Activated CD4-positive, alpha-beta T cell treated with anti-CD3 and anti-CD28 coated beads, Interleukin-2, amount 10 ng/mL, durations not matched to agents 7 days and 5 days (primary cell): Measurements from ENCODE around the gene ARHGAP45. TPM values are rescaled to one million over a fixed set of nuclear protein-coding genes. Genes with fewer than 3 reads are reported as not detected.
"Not testable (repeated sequence)": the region's sequence is repeated elsewhere in the genome, so short reads cannot be mapped to it uniquely, and the experiment has no call there.

ENCODE experiments used
- CTCF ChIA-PET: fragments of 350-600 bp; sonication (Branson Sonifier 250); formaldehyde crosslinking; loops from one replicate; lab custom pipeline; 2021; ENCODE audit warnings: antibody characterized with exemption; lab: Charles Lee
- POLR2A ChIA-PET: fragments of 350-600 bp; sonication (Branson Sonifier 250); formaldehyde crosslinking; loops from one replicate; lab custom pipeline; 2021; ENCODE audit warnings: antibody characterized with exemption; lab: Charles Lee
- DNase-seq: peaks from one replicate; pipeline ENCODE4 v3.0.0-alpha.2; 2020
- H3K27ac Mint-ChIP-seq: one replicate; pipeline ENCODE4 v1.8.0; 2021; ENCODE audit warnings: mild to moderate bottlenecking, moderate library complexity, mixed read lengths
- H3K27me3 Mint-ChIP-seq: one replicate; pipeline ENCODE4 v1.8.0; 2021; ENCODE audit warnings: mixed read lengths
- H3K36me3 Mint-ChIP-seq: one replicate; pipeline ENCODE4 v1.8.0; 2021; ENCODE audit warnings: low read depth, mixed read lengths
- H3K4me1 Mint-ChIP-seq: one replicate; pipeline ENCODE4 v1.8.0; 2021; ENCODE audit warnings: mixed read lengths
- H3K4me3 Mint-ChIP-seq: one replicate; pipeline ENCODE4 v1.8.0; 2021; ENCODE audit warnings: mild to moderate bottlenecking, moderate library complexity, mixed read lengths
- H3K9me3 Mint-ChIP-seq: one replicate; pipeline ENCODE4 v1.8.0; 2021; ENCODE audit warnings: mixed read lengths
- total RNA-seq, 2 experiments: library from RNA; stranded (reverse); gene quantifications; one replicate each; pipeline ENCODE4 v1.2.3, GENCODE V29; 2021

The ARHGAP45 gene
- total RNA-seq, 2 experiments from 2014 or later = 487 to 570 TPM

- no peak overlapping the region for H3K4me3 Mint-ChIP-seq
- DNase-seq = no peak
- no peaks in the 10 kb centered on the region for H3K27me3 Mint-ChIP-seq
- H3K36me3 Mint-ChIP-seq = peaks cover 26% of the 10 kb centered on the region
- H3K9me3 Mint-ChIP-seq = no peaks in the 10 kb centered on the region
- ChIA-PET CTCF (interaction anchor here (1.7 kb wide), 1 partner anchor 118 kb away, joined by 5 read pairs; no protein-coding TSS in a partner anchor), POLR2A (no interaction called here)
- H3K27ac Mint-ChIP-seq = peak overlapping the region; percentile 19
- peaks cover 15% of the 10 kb centered on the region for H3K4me1 Mint-ChIP-seq
Measured at GRCh38 chr19:1125601-1126467, 58.9 kb downstream of the ARHGAP45 start.

GRCh38 chr19:1126984-1127760 lies 60.2 kb downstream of the ARHGAP45 start:
- Mint-ChIP-seq H3K4me1 (peaks cover 18% of the 10 kb centered on the region), H3K27ac (peak overlapping the region; percentile 25), H3K9me3 (no peaks in the 10 kb centered on the region), H3K36me3 (peaks cover 20% of the 10 kb centered on the region), H3K4me3 (no peak overlapping the region), H3K27me3 (no peaks in the 10 kb centered on the region)
- no peak for DNase-seq
- ChIA-PET POLR2A (no interaction called here), CTCF (interaction anchor here (4.5 kb wide), 1 partner anchor 14 kb away, joined by 22 read pairs; no protein-coding TSS in a partner anchor)

GRCh38 chr19:1128106-1128505 lies 61.1 kb downstream of the ARHGAP45 start:
- Mint-ChIP-seq H3K4me3 (no peak overlapping the region), H3K36me3 (peaks cover 16% of the 10 kb centered on the region), H3K27ac (no peak overlapping the region), H3K9me3 (no peaks in the 10 kb centered on the region), H3K4me1 (peaks cover 25% of the 10 kb centered on the region), H3K27me3 (no peaks in the 10 kb centered on the region)
- ChIA-PET POLR2A (no interaction called here), CTCF (interaction anchor here (4.5 kb wide), 1 partner anchor 15 kb away, joined by 22 read pairs; no protein-coding TSS in a partner anchor)
- DNase-seq = no peak

- Mint-ChIP-seq H3K4me1 (peaks cover 31% of the 10 kb centered on the region), H3K27ac (peak overlapping the region; percentile 54), H3K36me3 (peaks cover 14% of the 10 kb centered on the region)
- H3K9me3 Mint-ChIP-seq, POLR2A ChIA-PET, H3K27me3 Mint-ChIP-seq, DNase-seq, H3K4me3 Mint-ChIP-seq: not testable (repeated sequence)
- CTCF ChIA-PET = interaction anchor here (4.5 kb wide), 1 partner anchor 16 kb away, joined by 22 read pairs; no protein-coding TSS in a partner anchor
Measured at GRCh38 chr19:1129084-1129483, 62.1 kb downstream of the ARHGAP45 start.

DNA sequence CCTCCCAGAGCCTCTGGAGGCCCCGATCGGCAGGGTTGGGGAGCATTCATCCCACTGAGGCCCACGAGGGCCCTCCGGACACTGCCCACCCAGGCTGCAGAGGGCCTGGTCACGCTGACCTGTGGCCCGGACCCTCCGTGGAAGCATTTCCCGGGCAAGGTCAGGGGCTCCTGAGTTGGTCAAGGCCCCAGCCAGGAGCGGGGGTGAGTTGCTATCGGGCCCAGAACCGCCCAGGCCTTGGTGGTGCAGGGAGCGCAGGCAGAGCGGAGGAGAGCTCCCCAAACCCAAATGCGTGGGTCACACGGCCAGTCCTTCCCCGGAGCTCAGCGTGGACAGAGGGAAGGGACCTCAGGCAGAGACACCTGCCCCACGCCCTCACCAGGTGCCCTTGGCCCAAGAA lies 62.6 kb downstream of the ARHGAP45 start:
- Mint-ChIP-seq H3K27ac (peak overlapping the region; percentile 92), H3K36me3 (peaks cover 14% of the 10 kb centered on the region), H3K27me3 (no peaks in the 10 kb centered on the region), H3K4me3 (peak overlapping the region; percentile 86), H3K4me1 (peaks cover 34% of the 10 kb centered on the region), H3K9me3 (no peaks in the 10 kb centered on the region)
- no peak for DNase-seq
- POLR2A ChIA-PET = no interaction called here
- CTCF ChIA-PET = interaction anchor here (1.3 to 4.5 kb wide), 3 partner anchors 12 to 65 kb away, joined by 4 to 22 read pairs (median 6); no protein-coding TSS in a partner anchor

- peak overlapping the region; percentile 86 for H3K4me3 Mint-ChIP-seq
- no peaks in the 10 kb centered on the region for H3K9me3 Mint-ChIP-seq
- H3K36me3 Mint-ChIP-seq = peaks cover 11% of the 10 kb centered on the region
- peaks cover 37% of the 10 kb centered on the region for H3K4me1 Mint-ChIP-seq
- H3K27ac Mint-ChIP-seq = peak overlapping the region; percentile 92
- DNase-seq = peak; percentile 67
- POLR2A ChIA-PET = interaction anchor here (0.8 kb wide), 1 partner anchor 61 kb away, joined by 4 read pairs; no protein-coding TSS in a partner anchor
- no peaks in the 10 kb centered on the region for H3K27me3 Mint-ChIP-seq
- CTCF ChIA-PET = interaction anchor here (0.6 to 4.5 kb wide), 10 partner anchors 12 to 85 kb away, joined by 3 to 22 read pairs (median 3); no protein-coding TSS in a partner anchor
Measured at GRCh38 chr19:1130771-1131717, 64.1 kb downstream of the ARHGAP45 start.

- no peaks in the 10 kb centered on the region for H3K27me3 Mint-ChIP-seq
- no peaks in the 10 kb centered on the region for H3K9me3 Mint-ChIP-seq
- DNase-seq = peak; percentile 91
- ChIA-PET CTCF (interaction anchor here (0.6 to 4.5 kb wide), 4 partner anchors 14 to 63 kb away, joined by 3 to 22 read pairs (median 4); no protein-coding TSS in a partner anchor), POLR2A (interaction anchor here (0.6 kb wide), 1 partner anchor 499 kb away, joined by 3 read pairs; no protein-coding TSS in a partner anchor)
- H3K27ac Mint-ChIP-seq = peak overlapping the region; percentile 92
- H3K4me3 Mint-ChIP-seq = peak overlapping the region; percentile 86
- peaks cover 42% of the 10 kb centered on the region for H3K4me1 Mint-ChIP-seq
- peaks cover 11% of the 10 kb centered on the region for H3K36me3 Mint-ChIP-seq
Measured at GRCh38 chr19:1131718-1132551, 65.0 kb downstream of the ARHGAP45 start.

DNA sequence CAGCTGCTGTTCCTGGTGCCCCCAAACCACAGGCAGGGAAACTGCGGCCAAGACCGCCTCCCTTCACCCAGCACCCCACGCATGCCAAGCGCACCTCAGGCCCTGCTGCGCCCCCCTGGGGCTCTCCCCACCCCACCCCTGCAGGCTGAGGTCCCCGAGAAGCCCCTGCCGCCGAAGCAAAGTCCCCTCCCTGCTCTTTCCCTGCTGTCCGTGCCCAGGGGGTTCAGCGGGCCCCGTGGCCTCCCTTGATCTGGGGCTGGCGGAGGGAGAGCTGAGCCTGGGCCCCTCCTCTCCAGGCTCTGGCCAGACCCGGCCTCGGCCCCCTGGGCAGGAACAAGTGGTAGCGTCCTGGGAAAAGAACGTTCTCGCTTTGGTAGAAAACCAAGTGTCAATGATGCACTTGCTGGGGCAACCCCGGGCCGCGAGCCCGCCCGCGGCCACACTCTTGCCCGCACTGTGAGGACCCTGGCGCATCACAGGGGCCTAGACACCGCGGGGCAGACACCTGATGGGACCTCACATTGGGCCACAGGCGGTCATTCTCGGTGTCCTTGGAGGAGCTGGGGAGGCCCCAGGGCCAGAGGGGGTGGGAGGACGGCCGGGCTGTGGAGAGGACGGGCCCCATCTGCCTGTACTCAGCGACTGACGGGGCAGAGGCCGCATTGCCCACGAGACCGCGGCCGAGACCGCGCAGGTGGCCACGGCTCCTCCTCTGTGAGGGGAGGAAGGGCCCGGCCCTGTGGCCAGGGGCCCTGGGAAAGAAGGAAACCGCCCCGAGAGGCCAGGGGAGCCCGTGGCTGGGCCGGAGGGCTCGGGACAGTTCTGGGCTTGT lies 65.8 kb downstream of the ARHGAP45 start:
- H3K27me3 Mint-ChIP-seq = no peaks in the 10 kb centered on the region
- DNase-seq = no peak
- H3K4me1 Mint-ChIP-seq = peaks cover 42% of the 10 kb centered on the region
- peak overlapping the region; percentile 86 for H3K4me3 Mint-ChIP-seq
- peak overlapping the region; percentile 92 for H3K27ac Mint-ChIP-seq
- H3K36me3 Mint-ChIP-seq = peaks cover 4% of the 10 kb centered on the region
- POLR2A ChIA-PET = interaction anchor here (0.6 kb wide), 1 partner anchor 500 kb away, joined by 3 read pairs; no protein-coding TSS in a partner anchor
- no peaks in the 10 kb centered on the region for H3K9me3 Mint-ChIP-seq
- CTCF ChIA-PET = interaction anchor here (0.6 to 2.0 kb wide), 5 partner anchors 19 to 111 kb away, joined by 3 to 7 read pairs (median 3); no protein-coding TSS in a partner anchor

- ChIA-PET CTCF (interaction anchor here (0.8 to 2.0 kb wide), 4 partner anchors 20 to 136 kb away, joined by 3 to 7 read pairs (median 4); no protein-coding TSS in a partner anchor), POLR2A (no interaction called here)
- no peaks in the 10 kb centered on the region for H3K9me3 Mint-ChIP-seq
- H3K27me3 Mint-ChIP-seq = no peaks in the 10 kb centered on the region
- H3K27ac Mint-ChIP-seq = peak overlapping the region; percentile 86
- H3K36me3 Mint-ChIP-seq = peaks cover 3% of the 10 kb centered on the region
- H3K4me1 Mint-ChIP-seq = peaks cover 41% of the 10 kb centered on the region
- H3K4me3 Mint-ChIP-seq = peak overlapping the region; percentile 54
- peak; percentile 75 for DNase-seq
Measured at GRCh38 chr19:1133471-1133929, 66.5 kb downstream of the ARHGAP45 start.

- Mint-ChIP-seq H3K36me3 (peaks cover 2% of the 10 kb centered on the region), H3K4me1 (peaks cover 41% of the 10 kb centered on the region), H3K9me3 (no peaks in the 10 kb centered on the region), H3K27ac (no peak overlapping the region), H3K27me3 (no peaks in the 10 kb centered on the region), H3K4me3 (no peak overlapping the region)
- CTCF ChIA-PET = interaction anchor here (1.2 to 2.0 kb wide), 3 partner anchors 21 to 109 kb away, joined by 4 to 7 read pairs (median 5); partner anchors contain the start of gene ARHGAP45
- no peak for DNase-seq
- POLR2A ChIA-PET = no interaction called here
Measured at GRCh38 chr19:1134431-1134830, 67.5 kb downstream of the ARHGAP45 start.
